GM19455 (cell line): ENCODE results near the gene GRM8.

Experiments
- ATAC-seq: cut with Tn5 transposase; IDR thresholded peaks from one replicate; pipeline ENCODE4 v1.9.1; 2021; ENCODE audit not compliant: unreplicated experiment

GRM8 gene

GRCh38 chr7:127151379-127151778 lies 101.4 kb downstream of the GRM8 start:
- ATAC-seq, result no peak

GRCh38 chr7:127150543-127150942 lies 102.2 kb downstream of the GRM8 start:
- no peak for ATAC-seq

GRCh38 chr7:127146746-127147536 lies 105.8 kb downstream of the GRM8 start:
- ATAC-seq, result no peak

GRCh38 chr7:127137146-127137545 lies 115.6 kb downstream of the GRM8 start:
- no peak for ATAC-seq

- no peak for ATAC-seq
Observed at GRCh38 chr7:127135871-127136485, 116.8 kb downstream of the GRM8 start.

- no peak for ATAC-seq
Observed at GRCh38 chr7:127123220-127123619, 129.5 kb downstream of the GRM8 start.

GRCh38 chr7:127119517-127119916 lies 133.2 kb downstream of the GRM8 start:
- no peak for ATAC-seq

GRCh38 chr7:127114742-127115265 lies 137.9 kb downstream of the GRM8 start:
- ATAC-seq, result no peak

GRCh38 chr7:127107601-127108007 lies 145.1 kb downstream of the GRM8 start:
- ATAC-seq, result peak; percentile 95

GRCh38 chr7:127093340-127093739 lies 159.4 kb downstream of the GRM8 start:
- no peak for ATAC-seq

GRCh38 chr7:127091620-127092019 lies 161.1 kb downstream of the GRM8 start:
- ATAC-seq, result no peak

- no peak for ATAC-seq
Observed at GRCh38 chr7:127089146-127089545, 163.6 kb downstream of the GRM8 start.

GRCh38 chr7:127081539-127081938 lies 171.2 kb downstream of the GRM8 start:
- no peak for ATAC-seq

GRCh38 chr7:127080576-127080975 lies 172.2 kb downstream of the GRM8 start:
- no peak for ATAC-seq

- no peak for ATAC-seq
Observed at GRCh38 chr7:127066974-127067373, 185.8 kb downstream of the GRM8 start.

GRCh38 chr7:127059475-127059874 lies 193.3 kb downstream of the GRM8 start:
- ATAC-seq, result no peak

GRCh38 chr7:127057918-127058317 lies 194.8 kb downstream of the GRM8 start:
- no peak for ATAC-seq

- no peak for ATAC-seq
Observed at GRCh38 chr7:127056202-127056601, 196.5 kb downstream of the GRM8 start.

- ATAC-seq, result no peak
Observed at GRCh38 chr7:127047521-127047920, 205.2 kb downstream of the GRM8 start.

- no peak for ATAC-seq
Observed at GRCh38 chr7:127041689-127042452, 210.9 kb downstream of the GRM8 start.

- ATAC-seq, result no peak
Observed at GRCh38 chr7:127040042-127040441, 212.7 kb downstream of the GRM8 start.

GRCh38 chr7:127039541-127039940 lies 213.2 kb downstream of the GRM8 start:
- ATAC-seq, result no peak
